ENCODE data around the gene EIF2B4. TPM values are rescaled to one million over a fixed set of nuclear protein-coding genes. Genes with fewer than 3 reads are reported as not detected.

Gene EIF2B4
- total and polyA plus RNA-seq, 2 of the 13 experiments (the other 11 are each of a cell fraction or from before 2014, with no cell fraction given) = 91.5 to 96.4 TPM

- TF ChIP-seq ZHX2 (IDR thresholded peaks at IDR 0.05; ENCODE audit: low read depth) = no peak; the same call in none of the 2 replicates
- TF ChIP-seq ZHX2 (CRISPR knock-in tag; IDR thresholded peaks at IDR 0.05; ENCODE audit: borderline replicate concordance) = 0 out of 2 replicates have a peak, but pooled peaks have one; percentile 73
- peak; percentile 92 for TF ChIP-seq SNAPC2 (CRISPR knock-in tag; IDR thresholded peaks at IDR 0.05)
- TF ChIP-seq EZH2 (conservative IDR thresholded peaks at IDR 0.05; ENCODE audit: low read depth, low read length) = no peak
- peak; percentile 84 for TF ChIP-seq CEBPG (CRISPR knock-in tag; IDR thresholded peaks at IDR 0.05)
- TF ChIP-seq MEF2D (CRISPR knock-in tag; IDR thresholded peaks at IDR 0.05) = peak; percentile 48; the same call in 1 of the 2 replicates
- peak; percentile 97 for TF ChIP-seq ZNF747 (CRISPR knock-in tag; IDR thresholded peaks at IDR 0.05; ENCODE audit: borderline replicate concordance)
- TF ChIP-seq ETV5 (CRISPR knock-in tag; IDR thresholded peaks at IDR 0.05; ENCODE audit: borderline replicate concordance) = peak; percentile 77
- TF ChIP-seq ZNF598 (CRISPR knock-in tag; IDR thresholded peaks at IDR 0.05; ENCODE audit: borderline replicate concordance) = peak; percentile 74; the same call in 1 of the 2 replicates
- peak; percentile 92 for TF ChIP-seq ZNF574 (CRISPR knock-in tag; IDR thresholded peaks at IDR 0.05)
- TF ChIP-seq AGO2 (optimal IDR thresholded peaks at IDR 0.05; ENCODE audit: low read depth, low read length) = peak; percentile 100
- no peak for TF ChIP-seq SRSF4 (IDR thresholded peaks at IDR 0.05; ENCODE audit: low read depth, low read length, poor library complexity, severe bottlenecking)
- TF ChIP-seq ZNF451 (CRISPR knock-in tag; IDR thresholded peaks at IDR 0.05) = peak; percentile 95
- TF ChIP-seq GABPB1 (CRISPR knock-in tag; IDR thresholded peaks at IDR 0.05) = peak; percentile 98
- no peak for TF ChIP-seq WIZ (CRISPR knock-in tag; IDR thresholded peaks at IDR 0.05)
- TF ChIP-seq NR0B2 (CRISPR knock-in tag; IDR thresholded peaks at IDR 0.05) = peak; percentile 44
- peak; percentile 43; the same call in 1 of the 2 replicates for TF ChIP-seq E2F1 (CRISPR knock-in tag; IDR thresholded peaks at IDR 0.05)
- peak; percentile 78; the same call in 1 of the 2 replicates for TF ChIP-seq ZNF441 (CRISPR knock-in tag; IDR thresholded peaks at IDR 0.05; ENCODE audit: borderline replicate concordance)
- TF ChIP-seq ZNF546 (CRISPR knock-in tag; conservative IDR thresholded peaks at IDR 0.05) = no peak; the same call in 1 of the 2 replicates
These were observed 47.2 kb downstream of the EIF2B4 start, which contains the start of gene MPV17 (continued) for GRCh38 chr2:27322766-27323595.
